Activated CD4-positive, alpha-beta memory T cell treated with anti-CD3 and anti-CD28 coated beads, Interleukin-2, amount 10 ng/mL, durations not matched to agents 7 days and 5 days (primary cell): ENCODE measurements around the gene SRSF2. TPM values are rescaled to one million over a fixed set of nuclear protein-coding genes. Genes with fewer than 3 reads are reported as not detected.

ENCODE experiments used
- CTCF ChIA-PET: fragments of 350-600 bp; sonication (Branson Sonifier 250); formaldehyde crosslinking; loops from one replicate; lab custom pipeline; 2021; ENCODE audit warnings: antibody characterized with exemption, inconsistent platforms; lab: Charles Lee
- POLR2A ChIA-PET: fragments of 350-600 bp; sonication (Branson Sonifier 250); formaldehyde crosslinking; loops from one replicate; lab custom pipeline; 2021; ENCODE audit warnings: antibody characterized with exemption; lab: Charles Lee
- DNase-seq: peaks from one replicate; pipeline ENCODE4 v3.0.0-alpha.2; 2020
- H3K27ac Mint-ChIP-seq: one replicate; pipeline ENCODE4 v1.8.0; 2021; ENCODE audit warnings: mild to moderate bottlenecking, mixed read lengths
- H3K27me3 Mint-ChIP-seq: one replicate; pipeline ENCODE4 v1.8.0; 2021; ENCODE audit warnings: mixed read lengths
- H3K36me3 Mint-ChIP-seq: one replicate; pipeline ENCODE4 v1.8.0; 2021; ENCODE audit warnings: low read depth, mixed read lengths
- H3K4me1 Mint-ChIP-seq: one replicate; pipeline ENCODE4 v1.8.0; 2021; ENCODE audit warnings: mixed read lengths
- H3K4me3 Mint-ChIP-seq: one replicate; pipeline ENCODE4 v1.8.0; 2021; ENCODE audit warnings: mild to moderate bottlenecking, mixed read lengths
- H3K9me3 Mint-ChIP-seq: one replicate; pipeline ENCODE4 v1.8.0; 2021; ENCODE audit warnings: mixed read lengths
- total RNA-seq, 2 experiments: library from RNA; stranded (reverse); gene quantifications; one replicate each; pipeline ENCODE4 v1.2.3, GENCODE V29; 2021

SRSF2 gene
- total RNA-seq, 2 experiments from 2014 or later, result 316 to 325 TPM

DNA sequence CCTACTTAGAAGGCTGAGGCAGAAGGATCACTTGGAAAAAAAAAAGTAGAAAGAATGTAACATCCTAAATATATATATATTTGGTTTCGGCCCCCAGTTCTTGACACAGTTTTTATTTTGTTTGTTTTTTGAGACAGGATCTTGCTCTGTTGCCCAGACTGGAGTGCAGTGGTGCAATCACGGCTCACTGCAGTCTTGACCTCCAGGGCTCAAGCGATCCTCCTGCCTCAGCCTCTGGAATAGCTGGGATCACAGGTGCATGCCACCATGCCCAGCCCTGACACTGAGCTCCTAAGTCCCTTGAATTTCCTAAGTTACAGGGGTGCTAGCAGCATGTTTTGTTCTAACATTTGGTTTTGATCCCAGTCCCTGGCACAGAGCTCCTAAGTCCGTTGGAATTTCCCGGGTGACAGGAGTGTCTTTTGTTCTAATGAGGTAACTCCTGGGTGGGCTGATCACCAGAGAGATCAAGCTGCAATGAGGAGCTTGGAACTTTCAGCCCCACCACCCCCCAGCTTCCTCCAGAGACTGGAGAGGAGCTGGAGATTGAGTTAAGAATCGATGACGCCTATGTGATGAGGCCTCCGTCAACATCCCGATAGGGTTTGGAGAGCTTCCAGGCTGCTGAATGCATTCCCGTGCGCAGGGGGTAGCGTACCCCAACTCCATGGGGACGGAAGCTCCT, 46.4 kb downstream of the SRSF2 start:
- no peak overlapping the region for H3K27ac Mint-ChIP-seq
- ChIA-PET CTCF (interaction anchor here (1.2 to 1.6 kb wide), 2 partner anchors 9 to 67 kb away, joined by 4 to 6 read pairs; no protein-coding TSS in a partner anchor), POLR2A (no interaction called here)

DNA sequence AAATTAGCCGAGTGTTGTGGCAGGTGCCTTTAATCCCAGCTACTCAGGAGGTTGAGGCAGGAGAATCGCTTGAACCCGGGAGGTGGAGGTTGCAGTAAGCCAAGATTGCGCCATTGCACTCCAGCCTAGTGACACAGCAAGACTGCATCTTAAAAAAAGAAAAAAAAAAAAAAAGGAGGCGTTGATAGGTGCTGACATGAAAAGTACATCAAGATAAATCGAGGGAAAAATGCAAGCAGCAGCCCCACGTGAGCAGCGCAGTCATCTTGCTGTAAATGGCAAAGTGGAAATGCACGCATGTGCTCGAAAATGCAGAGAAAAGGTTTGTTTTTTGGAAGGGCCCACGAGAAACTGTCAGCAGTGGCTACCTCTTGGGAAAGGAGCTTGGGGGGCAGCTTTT, 47.3 kb downstream of the SRSF2 start:
- Mint-ChIP-seq H3K36me3 (no peaks in the 10 kb centered on the region), H3K27me3 (no peaks in the 10 kb centered on the region), H3K4me1 (no peaks in the 10 kb centered on the region), H3K27ac (no peak overlapping the region), H3K4me3 (no peak overlapping the region), H3K9me3 (no peaks in the 10 kb centered on the region)
- ChIA-PET POLR2A (no interaction called here), CTCF (interaction anchor here (1.2 kb wide), 1 partner anchor 66 kb away, joined by 6 read pairs; no protein-coding TSS in a partner anchor)
- no peak for DNase-seq

More for the DNA sequence above, 46.4 kb downstream of the SRSF2 start:
- no peak overlapping the region for H3K4me3 Mint-ChIP-seq
- no peak for DNase-seq
- H3K36me3 Mint-ChIP-seq, result no peaks in the 10 kb centered on the region
- H3K4me1 Mint-ChIP-seq, result peaks cover 8% of the 10 kb centered on the region
- H3K9me3 Mint-ChIP-seq, result no peaks in the 10 kb centered on the region
- H3K27me3 Mint-ChIP-seq, result no peaks in the 10 kb centered on the region

DNA sequence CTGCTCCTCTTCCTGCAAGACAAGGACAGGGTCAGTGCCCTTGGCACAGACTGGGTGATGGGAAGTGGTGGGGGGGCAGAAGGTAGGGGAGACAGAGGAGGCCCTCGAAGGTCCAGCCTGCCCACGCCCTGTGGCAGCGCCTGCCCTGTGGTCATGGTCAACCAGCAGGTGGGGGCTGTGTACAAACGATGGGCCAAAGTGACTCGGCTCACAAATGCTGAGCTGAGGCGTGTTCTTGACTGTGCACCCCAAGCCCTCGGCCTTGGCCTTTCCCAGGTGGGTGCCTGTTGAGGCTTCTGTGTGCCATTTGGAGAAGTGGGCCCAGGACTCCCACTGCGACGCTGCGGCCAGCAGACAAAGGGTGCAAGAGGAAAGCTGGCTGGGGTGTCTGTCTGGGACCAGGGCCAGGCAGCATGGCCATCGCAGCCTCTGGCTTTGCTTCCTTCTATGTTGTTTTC, 48.9 kb downstream of the SRSF2 start:
- H3K27me3 Mint-ChIP-seq, result no peaks in the 10 kb centered on the region
- H3K9me3 Mint-ChIP-seq, result no peaks in the 10 kb centered on the region
- no peaks in the 10 kb centered on the region for H3K36me3 Mint-ChIP-seq
- no peak overlapping the region for H3K27ac Mint-ChIP-seq
- no peaks in the 10 kb centered on the region for H3K4me1 Mint-ChIP-seq
- DNase-seq, result no peak
- ChIA-PET POLR2A (interaction anchor here (1.9 kb wide), 1 partner anchor 16 kb away, joined by 6 read pairs; no protein-coding TSS in a partner anchor), CTCF (no interaction called here)
- H3K4me3 Mint-ChIP-seq, result no peak overlapping the region

DNA sequence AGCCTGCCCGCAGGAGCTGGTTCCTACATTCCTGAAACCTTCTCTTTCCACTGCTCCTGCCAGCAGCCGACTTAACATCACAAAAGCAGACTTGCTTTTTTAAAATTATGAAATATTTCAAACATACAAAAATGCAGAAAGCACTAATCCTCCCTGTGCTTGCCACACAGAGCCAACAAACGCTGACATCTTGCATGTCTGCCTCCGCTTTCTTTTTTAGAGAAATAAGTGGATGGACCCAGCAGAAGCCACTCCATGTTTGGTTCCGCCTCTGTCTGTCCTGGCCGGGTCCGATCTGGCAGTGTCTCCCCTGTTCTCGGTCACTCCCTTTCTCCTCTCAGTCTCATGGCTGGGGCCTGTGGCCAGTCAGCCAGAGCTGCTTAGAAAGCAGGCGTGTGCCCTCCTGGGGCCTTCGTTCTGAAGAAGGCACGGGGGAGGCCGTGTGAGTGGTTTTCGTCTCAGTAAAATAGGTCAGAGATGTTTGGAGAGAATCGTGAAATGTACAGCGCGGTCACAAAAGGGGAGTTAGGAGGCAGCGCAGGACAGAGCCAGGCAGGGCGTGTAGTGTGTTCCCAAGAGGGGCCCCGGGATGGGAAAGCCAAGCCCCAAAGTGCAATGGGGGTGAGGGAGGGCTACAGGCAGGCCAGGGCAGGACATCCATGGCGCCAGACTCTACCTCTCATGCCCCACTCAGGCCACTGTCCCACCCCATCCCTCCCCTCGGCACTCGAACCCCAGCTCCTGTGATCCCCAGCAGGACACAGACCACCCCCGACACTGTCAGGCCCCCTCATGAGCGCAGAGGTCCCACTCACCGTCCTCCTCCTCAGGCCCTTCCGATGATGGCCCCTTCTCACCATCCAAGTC, 49.6 kb downstream of the SRSF2 start:
- DNase-seq, result no peak
- H3K9me3 Mint-ChIP-seq, result no peaks in the 10 kb centered on the region
- POLR2A ChIA-PET, result interaction anchor here (1.9 kb wide), 1 partner anchor 16 kb away, joined by 6 read pairs; no protein-coding TSS in a partner anchor
- no peaks in the 10 kb centered on the region for H3K27me3 Mint-ChIP-seq
- H3K4me3 Mint-ChIP-seq, result no peak overlapping the region
- H3K36me3 Mint-ChIP-seq, result no peaks in the 10 kb centered on the region
- CTCF ChIA-PET, result no interaction called here
- H3K27ac Mint-ChIP-seq, result no peak overlapping the region
- no peaks in the 10 kb centered on the region for H3K4me1 Mint-ChIP-seq

DNA sequence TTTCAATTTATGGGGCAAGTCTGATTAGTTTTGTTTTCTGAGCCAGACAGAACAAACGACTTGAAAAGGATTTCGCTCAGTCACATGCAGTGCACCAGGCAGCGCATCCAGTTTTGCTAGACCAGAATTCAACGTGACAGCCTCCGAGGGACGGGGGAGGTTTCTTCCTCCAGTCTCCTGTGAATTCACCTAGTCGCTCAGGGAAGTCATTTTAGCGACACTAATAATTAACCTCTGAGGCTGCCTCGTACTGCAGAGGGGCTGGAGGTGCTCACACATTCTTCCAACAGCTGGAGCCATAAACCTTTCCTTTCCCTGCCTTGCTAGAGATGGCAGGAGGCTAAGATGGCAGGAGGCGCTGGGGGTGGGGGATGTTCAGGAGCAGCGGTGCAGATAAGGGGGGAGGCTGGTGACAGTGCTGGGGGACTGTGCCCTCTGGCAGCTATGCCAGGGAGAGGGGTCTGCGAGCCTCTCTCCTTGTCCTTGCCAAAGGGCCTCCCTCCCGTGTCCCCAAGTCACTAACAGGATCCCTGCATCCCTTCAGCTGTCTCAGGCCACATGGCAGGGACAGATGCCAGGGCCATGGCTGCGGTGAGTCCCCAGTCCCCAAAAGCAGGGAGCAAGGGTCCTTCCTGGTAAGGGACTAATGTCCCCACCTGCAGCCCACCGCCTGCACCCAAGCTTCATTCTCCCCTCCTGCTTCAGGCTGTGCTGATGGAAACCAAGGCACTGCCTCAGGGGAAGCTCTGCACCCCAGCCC, 50.4 kb downstream of the SRSF2 start:
- no peak overlapping the region for H3K4me3 Mint-ChIP-seq
- no peaks in the 10 kb centered on the region for H3K36me3 Mint-ChIP-seq
- H3K27me3 Mint-ChIP-seq, result peaks cover 3% of the 10 kb centered on the region
- no peaks in the 10 kb centered on the region for H3K9me3 Mint-ChIP-seq
- ChIA-PET POLR2A (no interaction called here), CTCF (no interaction called here)
- DNase-seq, result no peak
- no peak overlapping the region for H3K27ac Mint-ChIP-seq
- peaks cover 4% of the 10 kb centered on the region for H3K4me1 Mint-ChIP-seq

DNA sequence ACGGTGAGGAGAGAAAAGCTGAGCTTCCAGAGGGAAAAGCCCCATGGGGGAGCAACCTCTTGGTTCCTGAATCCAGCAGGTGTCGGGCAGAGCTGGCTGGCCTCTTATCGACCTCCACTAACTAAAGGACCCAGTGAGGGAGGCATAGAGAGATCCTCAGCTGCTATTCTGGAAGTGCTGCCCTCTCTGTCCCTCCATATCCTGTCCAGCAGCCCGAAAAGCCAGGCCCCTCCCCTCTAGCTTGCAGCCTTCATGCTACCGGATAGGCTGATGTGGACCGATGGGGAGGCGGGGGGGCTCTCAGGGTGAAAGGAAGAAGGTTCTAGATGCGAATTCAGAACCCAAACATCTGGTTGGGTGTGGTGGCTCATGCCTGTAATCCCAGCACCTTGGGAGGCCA, 51.3 kb downstream of the SRSF2 start:
- no peak overlapping the region for H3K4me3 Mint-ChIP-seq
- H3K27ac Mint-ChIP-seq, result no peak overlapping the region
- H3K4me1 Mint-ChIP-seq, result peaks cover 8% of the 10 kb centered on the region
- ChIA-PET CTCF (interaction anchor here (1.5 kb wide), 1 partner anchor 62 kb away, joined by 4 read pairs; no protein-coding TSS in a partner anchor), POLR2A (interaction anchor here (1.2 kb wide), 1 partner anchor 14 kb away, joined by 4 read pairs; no protein-coding TSS in a partner anchor)
- no peak for DNase-seq
- no peaks in the 10 kb centered on the region for H3K36me3 Mint-ChIP-seq
- H3K9me3 Mint-ChIP-seq, result no peaks in the 10 kb centered on the region
- H3K27me3 Mint-ChIP-seq, result peaks cover 6% of the 10 kb centered on the region

DNA sequence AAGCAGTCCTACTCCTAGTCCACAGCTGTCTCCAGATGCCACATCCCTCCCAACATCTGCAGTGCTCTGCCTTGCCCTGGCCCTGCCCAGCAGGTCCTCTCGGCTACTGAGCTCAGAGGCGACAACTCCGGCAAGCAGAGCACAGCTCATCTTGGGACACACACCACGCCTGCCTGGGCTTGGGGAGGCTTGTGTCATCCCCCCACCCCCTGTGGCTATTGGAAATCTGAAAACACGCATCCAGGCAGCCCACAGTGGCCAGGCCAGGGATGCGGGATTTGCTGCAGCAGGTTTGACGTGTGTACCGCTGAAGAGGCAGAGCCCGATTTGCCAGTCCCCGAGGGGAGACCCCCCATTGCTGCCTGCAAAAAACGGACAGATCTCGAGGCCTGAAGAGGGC, 51.8 kb downstream of the SRSF2 start:
- H3K27me3 Mint-ChIP-seq, result peaks cover 6% of the 10 kb centered on the region
- H3K4me1 Mint-ChIP-seq, result peaks cover 8% of the 10 kb centered on the region
- DNase-seq, result no peak
- ChIA-PET CTCF (interaction anchor here (1.5 to 1.7 kb wide), 2 partner anchors 14 to 62 kb away, joined by 4 read pairs; no protein-coding TSS in a partner anchor), POLR2A (interaction anchor here (1.2 kb wide), 1 partner anchor 14 kb away, joined by 4 read pairs; no protein-coding TSS in a partner anchor)
- no peak overlapping the region for H3K27ac Mint-ChIP-seq
- H3K9me3 Mint-ChIP-seq, result no peaks in the 10 kb centered on the region
- H3K36me3 Mint-ChIP-seq, result no peaks in the 10 kb centered on the region
- H3K4me3 Mint-ChIP-seq, result no peak overlapping the region

DNA sequence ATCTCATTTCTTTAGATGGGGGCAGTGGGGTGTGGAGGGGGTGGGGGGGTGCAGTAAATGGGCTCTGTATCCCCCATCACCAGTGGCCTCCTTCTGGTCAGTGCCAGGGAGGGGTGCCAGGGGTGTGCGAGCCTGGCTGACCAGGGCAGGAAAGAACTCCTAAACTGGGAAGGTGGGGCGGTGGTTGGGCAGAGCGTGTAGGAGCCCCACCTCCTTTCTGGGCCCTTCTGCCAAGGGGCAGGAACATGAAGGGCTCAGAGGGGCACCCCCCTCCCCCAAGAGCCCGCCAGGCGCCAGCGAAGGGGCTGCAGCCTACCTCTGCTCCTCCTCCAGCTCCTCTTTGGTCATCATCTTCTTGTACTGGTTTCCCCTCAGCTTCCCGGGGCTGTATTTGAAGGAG, 52.4 kb downstream of the SRSF2 start:
- Mint-ChIP-seq H3K27me3 (peaks cover 6% of the 10 kb centered on the region), H3K9me3 (no peaks in the 10 kb centered on the region), H3K4me1 (peaks cover 8% of the 10 kb centered on the region), H3K27ac (no peak overlapping the region), H3K4me3 (no peak overlapping the region), H3K36me3 (no peaks in the 10 kb centered on the region)
- ChIA-PET POLR2A (interaction anchor here (1.2 kb wide), 1 partner anchor 13 kb away, joined by 4 read pairs; no protein-coding TSS in a partner anchor), CTCF (interaction anchor here (1.5 to 1.7 kb wide), 2 partner anchors 13 to 61 kb away, joined by 4 read pairs; no protein-coding TSS in a partner anchor)
- DNase-seq, result no peak

Other genes starting within 250 kb of the SRSF2 start
- gene RHBDF2, start 235.9 kb downstream of the SRSF2 start, total RNA-seq, result 10 to 100 TPM; 33.2 to 33.8 TPM
- gene CYGB, start 199.6 kb downstream of the SRSF2 start, total RNA-seq, result not detected
- gene PRCD, start 197.3 kb downstream of the SRSF2 start, total RNA-seq, result not detected
- gene ST6GALNAC2, start 151.5 kb downstream of the SRSF2 start, total RNA-seq, result under 1 TPM; 0.25 to 0.65 TPM
- 1 to 10 TPM; 3.1 to 4.0 TPM for gene ST6GALNAC1, start 93.6 kb downstream of the SRSF2 start, total RNA-seq
- 1 to 10 TPM; 7.5 to 8.5 TPM for gene MXRA7, start 26.4 kb downstream of the SRSF2 start, total RNA-seq
- gene JMJD6, start 10.7 kb downstream of the SRSF2 start, total RNA-seq, result 10 to 100 TPM; 66.8 to 68.0 TPM
- gene METTL23, start 10.5 kb downstream of the SRSF2 start, total RNA-seq, result 10 to 100 TPM; 43.0 to 48.0 TPM
- gene MFSD11, start 788 bp upstream of the SRSF2 start, total RNA-seq, result 10 to 100 TPM; 24.5 to 28.2 TPM
- under 1 TPM; 0.08 to 0.13 TPM for gene MGAT5B, start 131.1 kb upstream of the SRSF2 start, total RNA-seq